Activated CD8-positive, alpha-beta memory T cell treated with anti-CD3 and anti-CD28 coated beads, Interleukin-2, amount 50 U/mL, for 24 hours (primary cell): ENCODE measurements around the gene TLE2.

Experiments
- DNase-seq: peaks from one replicate; pipeline ENCODE4 v3.0.0-alpha.2; 2020; ENCODE audit errors: extremely low read depth

Gene TLE2

DNA sequence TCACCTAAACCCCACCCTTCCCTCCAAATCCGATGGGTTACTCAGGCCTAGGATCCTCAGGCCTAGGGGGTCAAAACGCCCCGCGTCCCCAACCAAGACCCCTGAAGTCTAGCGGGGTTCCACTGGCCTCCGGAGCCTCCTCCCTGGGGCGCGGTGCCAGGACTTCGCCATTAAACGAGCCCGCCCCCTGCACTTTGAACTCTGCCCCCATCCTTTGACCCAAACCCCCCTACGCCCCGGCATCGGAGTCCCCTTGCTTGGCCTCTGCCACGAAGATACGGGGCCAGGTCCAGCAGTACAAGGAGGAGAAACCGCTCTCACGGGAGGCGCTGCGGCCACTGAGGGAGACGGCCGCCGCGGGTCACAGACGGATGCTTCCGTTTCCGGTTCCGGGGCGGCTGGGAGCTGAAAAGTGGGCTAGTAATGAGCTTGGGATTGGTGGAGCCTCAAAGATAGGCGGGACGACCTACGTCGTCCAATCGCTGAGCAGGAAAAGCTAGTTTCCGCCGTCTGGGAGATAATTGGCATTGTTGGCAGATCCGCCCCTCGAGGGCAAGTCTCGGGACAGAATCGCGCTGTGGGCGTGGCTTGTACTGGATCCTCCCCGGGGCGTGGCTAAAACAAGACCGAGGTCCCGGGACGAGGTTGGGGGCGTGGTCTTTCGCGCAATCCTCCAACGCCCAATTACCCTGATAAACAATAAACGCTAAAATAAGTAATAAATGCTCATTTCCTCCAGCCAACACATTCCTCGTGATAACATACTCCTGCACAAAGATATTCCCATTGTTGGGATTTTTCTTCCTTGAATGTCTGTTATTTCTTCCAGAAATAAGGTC lies 78.6 kb downstream of the TLE2 start:
- DNase-seq, result peak; percentile 100

- no peak for DNase-seq
These were observed 79.2 kb downstream of the TLE2 start for GRCh38 chr19:2949939-2950285.
